Loucy (cell line): Measurements from ENCODE around the gene PRPS1L1.

ENCODE experiments used
- H2AFZ ChIP-seq: fragments of 200-600 bp; sonication (generic); 2 replicates; pipeline ENCODE4 v1.6.0; 2016; ENCODE audit warnings: antibody characterized with exemption, mild to moderate bottlenecking, low read length, moderate library complexity
- H3F3A ChIP-seq: fragments of 200-600 bp; 2 replicates; pipeline ENCODE4 v1.6.0; 2016; ENCODE audit warnings: antibody characterized with exemption, low read depth, mild to moderate bottlenecking
- H3K27me3 ChIP-seq: fragments of 200-600 bp; sonication (generic); 2 replicates; pipeline ENCODE4 v1.6.1; 2014; ENCODE audit warnings: low read length, mild to moderate bottlenecking; ENCODE audit not compliant: insufficient read depth, poor library complexity, severe bottlenecking
- H3K36me3 ChIP-seq: fragments of 200-600 bp; sonication (generic); 2 replicates; pipeline ENCODE4 v1.6.1; 2016; ENCODE audit warnings: low read length; ENCODE audit not compliant: insufficient read depth
- H3K4me1 ChIP-seq: fragments of 200-600 bp; sonication (generic); 2 replicates; pipeline ENCODE4 v1.5.1; 2014; ENCODE audit warnings: low read length, mild to moderate bottlenecking; ENCODE audit not compliant: insufficient read depth, poor library complexity, severe bottlenecking
- H3K4me2 ChIP-seq: fragments of 200-600 bp; sonication (generic); 2 replicates; pipeline ENCODE4 v1.6.0; 2014; ENCODE audit warnings: antibody characterized with exemption, low read length, low read depth, mild to moderate bottlenecking; ENCODE audit not compliant: poor library complexity, severe bottlenecking
- H3K4me3 ChIP-seq: fragments of 200-600 bp; sonication (generic); 2 replicates; pipeline ENCODE4 v1.5.1; 2014; ENCODE audit warnings: low read length, mild to moderate bottlenecking, mixed read lengths; ENCODE audit not compliant: poor library complexity, severe bottlenecking
- H3K79me2 ChIP-seq: fragments of 200-600 bp; sonication (generic); 2 replicates; pipeline ENCODE4 v1.6.1; 2014; ENCODE audit warnings: low read length; ENCODE audit not compliant: insufficient read depth
- H3K9ac ChIP-seq: fragments of 200-600 bp; sonication (generic); 2 replicates; pipeline ENCODE4 v1.6.0; 2014; ENCODE audit warnings: mild to moderate bottlenecking, low read depth, low read length, moderate library complexity; ENCODE audit not compliant: poor library complexity, severe bottlenecking
- H3K9me2 ChIP-seq: fragments of 200-600 bp; sonication (generic); replicated peaks from 2 replicates; pipeline ENCODE4 v1.6.1; 2016; ENCODE audit warnings: low read depth, low read length, mixed read lengths
- H3K9me3 ChIP-seq: fragments of 200-600 bp; sonication (generic); 2 replicates; pipeline ENCODE4 v1.6.1; 2014; ENCODE audit warnings: mild to moderate bottlenecking, antibody characterized with exemption, low read length, low read depth; ENCODE audit not compliant: insufficient read depth
- H4K20me1 ChIP-seq: fragments of 200-600 bp; sonication (generic); 2 replicates; pipeline ENCODE4 v1.6.0; 2014; ENCODE audit warnings: antibody characterized with exemption, low read length, mild to moderate bottlenecking; ENCODE audit not compliant: insufficient read depth, poor library complexity, severe bottlenecking
- EZH2phosphoT487 ChIP-seq: fragments of 200-600 bp; IDR thresholded peaks from 2 replicates; pipeline ENCODE4 v1.6.1; 2018; ENCODE audit warnings: antibody characterized with exemption, mild to moderate bottlenecking, moderate library complexity, borderline replicate concordance
- TF ChIP-seq, protein P1 (sequence below): fragments of 200-600 bp; sonication (generic); conservative IDR thresholded peaks from 2 replicates; pipeline ENCODE4 v1.5.1; 2014; ENCODE audit warnings: mild to moderate bottlenecking, antibody characterized with exemption, low read length

PRPS1L1 gene

DNA sequence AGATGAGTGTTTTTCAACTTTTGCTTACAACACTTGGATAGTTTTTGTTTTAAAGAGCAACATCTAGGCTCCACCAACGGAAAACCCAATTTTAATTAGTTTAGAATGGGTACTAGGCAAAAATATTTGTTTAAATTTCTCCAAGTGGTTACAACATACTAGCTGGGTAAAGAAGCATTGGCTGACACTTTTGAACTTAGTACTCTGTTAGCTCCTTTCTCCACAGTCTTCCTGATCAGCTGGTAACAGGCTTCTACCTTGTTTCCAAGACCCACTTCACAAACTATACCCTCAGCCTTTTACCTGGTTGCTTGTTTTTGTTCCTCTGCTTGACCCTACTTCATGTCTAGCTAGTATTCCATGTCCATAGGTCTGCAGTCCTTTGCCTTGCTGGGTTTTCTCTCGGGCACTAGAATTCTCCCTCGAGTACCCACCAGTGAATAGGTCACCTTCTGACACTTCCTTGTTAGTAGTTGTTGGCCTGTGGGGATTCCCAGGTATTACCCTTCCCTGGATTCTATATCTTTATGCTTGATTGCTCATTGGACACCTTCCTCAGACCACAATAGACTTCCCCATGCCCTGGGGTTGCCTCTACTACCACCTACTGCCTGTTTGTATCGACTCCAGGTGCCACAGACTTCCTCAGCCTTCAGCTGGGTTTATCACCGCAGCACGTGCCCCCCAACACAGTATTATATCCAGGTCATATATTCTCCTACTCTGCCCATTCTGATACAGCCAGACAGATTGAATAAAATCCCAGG is 42.0 kb downstream of the PRPS1L1 start:
- no peaks in the 10 kb centered on the region for H3K9me2 ChIP-seq
- H3K36me3 ChIP-seq: no peaks in the 10 kb centered on the region
- no peaks in the 10 kb centered on the region for H4K20me1 ChIP-seq
- H3K4me1 ChIP-seq: no peaks in the 10 kb centered on the region
- no peaks in the 10 kb centered on the region for H3F3A ChIP-seq
- no peaks in the 10 kb centered on the region for H3K79me2 ChIP-seq
- H3K9me3 ChIP-seq: peaks cover 4% of the 10 kb centered on the region; the same call in 1 of the 2 replicates
- no peak overlapping the region for H3K9ac ChIP-seq
- no peak overlapping the region for H3K4me2 ChIP-seq
- no peak for TF ChIP-seq EZH2phosphoT487
- TF ChIP-seq, protein P1, sequence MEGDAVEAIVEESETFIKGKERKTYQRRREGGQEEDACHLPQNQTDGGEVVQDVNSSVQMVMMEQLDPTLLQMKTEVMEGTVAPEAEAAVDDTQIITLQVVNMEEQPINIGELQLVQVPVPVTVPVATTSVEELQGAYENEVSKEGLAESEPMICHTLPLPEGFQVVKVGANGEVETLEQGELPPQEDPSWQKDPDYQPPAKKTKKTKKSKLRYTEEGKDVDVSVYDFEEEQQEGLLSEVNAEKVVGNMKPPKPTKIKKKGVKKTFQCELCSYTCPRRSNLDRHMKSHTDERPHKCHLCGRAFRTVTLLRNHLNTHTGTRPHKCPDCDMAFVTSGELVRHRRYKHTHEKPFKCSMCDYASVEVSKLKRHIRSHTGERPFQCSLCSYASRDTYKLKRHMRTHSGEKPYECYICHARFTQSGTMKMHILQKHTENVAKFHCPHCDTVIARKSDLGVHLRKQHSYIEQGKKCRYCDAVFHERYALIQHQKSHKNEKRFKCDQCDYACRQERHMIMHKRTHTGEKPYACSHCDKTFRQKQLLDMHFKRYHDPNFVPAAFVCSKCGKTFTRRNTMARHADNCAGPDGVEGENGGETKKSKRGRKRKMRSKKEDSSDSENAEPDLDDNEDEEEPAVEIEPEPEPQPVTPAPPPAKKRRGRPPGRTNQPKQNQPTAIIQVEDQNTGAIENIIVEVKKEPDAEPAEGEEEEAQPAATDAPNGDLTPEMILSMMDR: 0 out of 2 replicates have a peak, but pooled peaks have one; percentile 17
- no peak overlapping the region for H3K4me3 ChIP-seq
- no peaks in the 10 kb centered on the region for H3K27me3 ChIP-seq
- no peak overlapping the region for H2AFZ ChIP-seq

DNA sequence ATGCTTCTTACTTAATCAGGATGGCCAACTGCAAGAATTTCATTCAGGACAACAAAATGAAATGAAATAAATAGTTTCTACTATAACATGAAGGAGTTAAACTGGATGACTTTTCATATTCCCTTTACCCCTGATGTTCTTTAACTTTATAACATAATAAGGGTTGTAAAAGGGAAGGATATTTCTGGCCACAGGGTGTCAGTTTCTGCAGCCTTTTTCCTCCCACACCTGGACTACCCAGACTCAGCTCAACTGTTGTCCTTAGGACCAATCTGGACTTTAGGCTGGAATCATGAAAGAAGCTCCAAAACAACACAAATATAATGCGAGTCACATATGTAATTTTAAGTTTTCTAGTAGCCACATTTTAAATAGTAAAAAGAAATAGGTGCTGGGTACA is 43.4 kb downstream of the PRPS1L1 start:
- H4K20me1 ChIP-seq: no peaks in the 10 kb centered on the region
- no peaks in the 10 kb centered on the region for H3F3A ChIP-seq
- H3K36me3 ChIP-seq: no peaks in the 10 kb centered on the region
- H3K4me3 ChIP-seq: no peak overlapping the region
- H3K9ac ChIP-seq: no peak overlapping the region
- no peaks in the 10 kb centered on the region for H3K9me2 ChIP-seq
- no peak overlapping the region for H2AFZ ChIP-seq
- TF ChIP-seq, protein P1: no peak; the same call in 1 of the 2 replicates
- no peak for TF ChIP-seq EZH2phosphoT487
- no peaks in the 10 kb centered on the region for H3K27me3 ChIP-seq
- H3K9me3 ChIP-seq: peaks cover 4% of the 10 kb centered on the region; the same call in 1 of the 2 replicates
- no peaks in the 10 kb centered on the region for H3K4me1 ChIP-seq
- no peaks in the 10 kb centered on the region for H3K79me2 ChIP-seq
- H3K4me2 ChIP-seq: no peak overlapping the region

DNA sequence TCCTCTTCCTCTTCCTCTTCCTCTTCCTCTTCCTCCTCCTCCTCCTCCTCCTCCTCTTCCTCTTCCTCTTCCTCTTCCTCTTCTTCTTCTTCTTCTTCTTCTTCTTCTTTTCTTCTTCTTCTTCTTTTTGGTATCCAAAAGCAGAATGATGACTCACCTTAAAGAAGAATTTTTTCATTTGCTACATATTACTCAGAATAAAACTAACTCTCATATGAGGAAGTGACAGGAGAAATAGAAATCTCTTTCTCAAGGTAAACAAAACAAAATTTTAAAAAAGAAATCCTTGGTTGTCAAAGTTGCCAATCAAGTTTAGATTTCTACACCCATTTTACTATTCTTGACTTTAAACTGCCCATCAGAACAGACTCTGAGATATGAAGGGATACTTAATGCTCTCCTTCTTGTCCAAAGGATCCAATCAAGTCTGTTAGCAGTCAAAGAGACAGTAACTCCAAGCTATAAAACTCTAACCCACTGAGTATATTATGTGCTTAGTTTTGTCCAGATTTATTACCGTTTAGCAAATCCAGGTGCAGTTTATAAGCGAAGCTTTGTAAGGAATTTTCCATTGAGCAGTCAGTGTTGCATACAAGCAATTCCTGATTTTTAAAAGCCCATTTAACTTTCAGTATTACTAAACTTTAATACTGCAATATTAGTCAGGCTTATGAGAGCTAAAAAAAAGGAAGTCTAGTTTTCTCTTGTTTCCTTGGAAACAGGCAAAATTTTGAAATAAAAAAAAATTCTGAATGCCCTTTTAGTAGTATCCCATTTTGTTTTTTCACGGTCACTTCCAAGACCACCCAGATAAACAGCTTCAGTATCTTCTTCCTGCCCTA is 44.2 kb downstream of the PRPS1L1 start:
- no peaks in the 10 kb centered on the region for H3K4me1 ChIP-seq
- TF ChIP-seq EZH2phosphoT487: no peak
- TF ChIP-seq, protein P1: no peak
- no peaks in the 10 kb centered on the region for H3K9me2 ChIP-seq
- H3K79me2 ChIP-seq: no peaks in the 10 kb centered on the region
- H3F3A ChIP-seq: no peaks in the 10 kb centered on the region
- no peak overlapping the region for H3K4me3 ChIP-seq
- H3K9me3 ChIP-seq: peaks cover 4% of the 10 kb centered on the region; the same call in 1 of the 2 replicates
- H3K27me3 ChIP-seq: no peaks in the 10 kb centered on the region
- H3K9ac ChIP-seq: no peak overlapping the region
- H4K20me1 ChIP-seq: no peaks in the 10 kb centered on the region
- H3K36me3 ChIP-seq: no peaks in the 10 kb centered on the region
- no peak overlapping the region for H2AFZ ChIP-seq
- H3K4me2 ChIP-seq: no peak overlapping the region
